DND-41 (cell line): ENCODE measurements around the gene LUZP2.

Experiments used
- EZH2 ChIP-seq: IDR thresholded peaks from 3 replicates; pipeline ENCODE4 v1.6.1; 2012; ENCODE audit warnings: borderline replicate concordance, low read depth, mild to moderate bottlenecking, moderate library complexity, low read length, inconsistent platforms; ENCODE audit not compliant: severe bottlenecking
- TF ChIP-seq, protein P1 (sequence below): IDR thresholded peaks from 2 replicates; pipeline ENCODE4 v1.5.1; 2012; ENCODE audit warnings: borderline replicate concordance, low read length, moderate library complexity, mild to moderate bottlenecking; ENCODE audit not compliant: poor library complexity, severe bottlenecking; ENCODE audit errors: extremely low read depth

DNA sequence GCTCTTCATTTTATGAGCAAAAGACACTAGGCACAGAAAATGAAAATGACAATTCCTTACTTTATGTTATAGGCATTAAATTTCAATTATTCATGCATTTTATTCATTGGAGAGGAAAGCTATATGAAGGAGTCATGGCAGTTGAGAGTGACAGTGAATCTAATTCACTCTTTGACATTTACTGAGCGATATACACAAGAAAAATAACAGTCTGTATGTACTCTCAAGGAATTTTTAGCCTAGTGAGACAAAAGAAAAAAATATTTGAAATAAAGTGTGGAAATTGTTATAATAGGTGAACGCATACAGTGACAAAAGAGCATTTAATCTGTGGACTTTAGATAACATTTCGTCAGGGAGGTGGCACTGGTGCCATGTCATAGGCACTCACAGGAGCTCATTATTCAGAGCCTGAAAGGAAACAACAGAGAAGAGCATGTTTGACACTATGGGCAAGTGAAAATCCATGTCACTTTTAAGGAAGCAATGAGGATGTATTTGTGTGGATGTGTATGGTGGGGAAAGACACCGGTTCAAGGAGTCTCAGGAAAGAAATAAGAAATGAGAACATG, 323.1 kb downstream of the LUZP2 start:
- TF ChIP-seq, protein P1, sequence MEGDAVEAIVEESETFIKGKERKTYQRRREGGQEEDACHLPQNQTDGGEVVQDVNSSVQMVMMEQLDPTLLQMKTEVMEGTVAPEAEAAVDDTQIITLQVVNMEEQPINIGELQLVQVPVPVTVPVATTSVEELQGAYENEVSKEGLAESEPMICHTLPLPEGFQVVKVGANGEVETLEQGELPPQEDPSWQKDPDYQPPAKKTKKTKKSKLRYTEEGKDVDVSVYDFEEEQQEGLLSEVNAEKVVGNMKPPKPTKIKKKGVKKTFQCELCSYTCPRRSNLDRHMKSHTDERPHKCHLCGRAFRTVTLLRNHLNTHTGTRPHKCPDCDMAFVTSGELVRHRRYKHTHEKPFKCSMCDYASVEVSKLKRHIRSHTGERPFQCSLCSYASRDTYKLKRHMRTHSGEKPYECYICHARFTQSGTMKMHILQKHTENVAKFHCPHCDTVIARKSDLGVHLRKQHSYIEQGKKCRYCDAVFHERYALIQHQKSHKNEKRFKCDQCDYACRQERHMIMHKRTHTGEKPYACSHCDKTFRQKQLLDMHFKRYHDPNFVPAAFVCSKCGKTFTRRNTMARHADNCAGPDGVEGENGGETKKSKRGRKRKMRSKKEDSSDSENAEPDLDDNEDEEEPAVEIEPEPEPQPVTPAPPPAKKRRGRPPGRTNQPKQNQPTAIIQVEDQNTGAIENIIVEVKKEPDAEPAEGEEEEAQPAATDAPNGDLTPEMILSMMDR = no peak
- TF ChIP-seq EZH2 = no peak
